IMR-90 (cell line): Measurements from ENCODE around the gene ZNRF4.

Experiments
- MAZ ChIP-seq: IDR thresholded peaks from 2 replicates; pipeline ENCODE4 v1.6.1; 2012; ENCODE audit warnings: low read depth, mild to moderate bottlenecking, low read length, improper control_type of control experiment, moderate library complexity, borderline replicate concordance
- POLR2A ChIP-seq: IDR thresholded peaks from 2 replicates; pipeline ENCODE4 v1.6.1; 2012; ENCODE audit warnings: mild to moderate bottlenecking, low read depth, low read length
- TF ChIP-seq, protein P1 (sequence below): conservative IDR thresholded peaks from 2 replicates; pipeline ENCODE4 v1.5.1; 2012; ENCODE audit warnings: mild to moderate bottlenecking, low read depth, low read length, improper control_type of control experiment
- TF ChIP-seq, protein P2 (sequence below): fragments of 150-350 bp; IDR thresholded peaks from 2 replicates; pipeline ENCODE4 v1.6.1; 2016; ENCODE audit warnings: low read depth, mild to moderate bottlenecking, low read length, moderate library complexity, borderline replicate concordance

DNA sequence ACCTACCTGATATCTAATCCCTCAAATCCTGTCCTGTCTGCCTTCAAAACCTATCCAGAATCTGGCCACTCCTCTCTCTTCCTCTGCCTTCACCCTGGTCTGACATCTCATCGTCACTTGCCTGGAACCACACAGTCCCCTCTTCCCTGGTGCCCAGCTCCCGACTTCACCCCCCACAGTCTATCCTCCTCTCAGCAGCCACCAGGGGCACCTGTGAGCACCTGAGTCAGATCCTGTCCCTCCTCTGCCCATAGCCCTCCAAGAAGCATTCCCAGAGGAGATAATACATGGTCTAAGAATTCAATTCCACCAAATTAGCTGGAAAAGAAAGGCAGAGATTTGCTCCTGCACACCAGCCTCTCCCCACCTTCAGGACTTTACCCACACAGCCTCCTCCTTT is 48.9 kb downstream of the ZNRF4 start:
- TF ChIP-seq, protein P1, sequence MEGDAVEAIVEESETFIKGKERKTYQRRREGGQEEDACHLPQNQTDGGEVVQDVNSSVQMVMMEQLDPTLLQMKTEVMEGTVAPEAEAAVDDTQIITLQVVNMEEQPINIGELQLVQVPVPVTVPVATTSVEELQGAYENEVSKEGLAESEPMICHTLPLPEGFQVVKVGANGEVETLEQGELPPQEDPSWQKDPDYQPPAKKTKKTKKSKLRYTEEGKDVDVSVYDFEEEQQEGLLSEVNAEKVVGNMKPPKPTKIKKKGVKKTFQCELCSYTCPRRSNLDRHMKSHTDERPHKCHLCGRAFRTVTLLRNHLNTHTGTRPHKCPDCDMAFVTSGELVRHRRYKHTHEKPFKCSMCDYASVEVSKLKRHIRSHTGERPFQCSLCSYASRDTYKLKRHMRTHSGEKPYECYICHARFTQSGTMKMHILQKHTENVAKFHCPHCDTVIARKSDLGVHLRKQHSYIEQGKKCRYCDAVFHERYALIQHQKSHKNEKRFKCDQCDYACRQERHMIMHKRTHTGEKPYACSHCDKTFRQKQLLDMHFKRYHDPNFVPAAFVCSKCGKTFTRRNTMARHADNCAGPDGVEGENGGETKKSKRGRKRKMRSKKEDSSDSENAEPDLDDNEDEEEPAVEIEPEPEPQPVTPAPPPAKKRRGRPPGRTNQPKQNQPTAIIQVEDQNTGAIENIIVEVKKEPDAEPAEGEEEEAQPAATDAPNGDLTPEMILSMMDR, result no peak
- TF ChIP-seq MAZ (no peak), POLR2A (no peak)
- TF ChIP-seq, protein P2, sequence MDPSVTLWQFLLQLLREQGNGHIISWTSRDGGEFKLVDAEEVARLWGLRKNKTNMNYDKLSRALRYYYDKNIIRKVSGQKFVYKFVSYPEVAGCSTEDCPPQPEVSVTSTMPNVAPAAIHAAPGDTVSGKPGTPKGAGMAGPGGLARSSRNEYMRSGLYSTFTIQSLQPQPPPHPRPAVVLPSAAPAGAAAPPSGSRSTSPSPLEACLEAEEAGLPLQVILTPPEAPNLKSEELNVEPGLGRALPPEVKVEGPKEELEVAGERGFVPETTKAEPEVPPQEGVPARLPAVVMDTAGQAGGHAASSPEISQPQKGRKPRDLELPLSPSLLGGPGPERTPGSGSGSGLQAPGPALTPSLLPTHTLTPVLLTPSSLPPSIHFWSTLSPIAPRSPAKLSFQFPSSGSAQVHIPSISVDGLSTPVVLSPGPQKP, result no peak
